Stimulated activated CD8-positive, alpha-beta memory T cell treated with anti-CD3 and anti-CD28 coated beads, Interleukin-7, amount 100 ng/mL, for 48 hours (primary cell): Measurements from ENCODE around the gene SLC12A5.

Experiments used
- DNase-seq, 2 donors: peaks; one replicate each; pipeline ENCODE4 v3.0.0-alpha.2; 2020; ENCODE audit warnings: low read depth in 1 of 2; ENCODE audit errors: extremely low read depth in 1 of 2

Gene SLC12A5

DNA sequence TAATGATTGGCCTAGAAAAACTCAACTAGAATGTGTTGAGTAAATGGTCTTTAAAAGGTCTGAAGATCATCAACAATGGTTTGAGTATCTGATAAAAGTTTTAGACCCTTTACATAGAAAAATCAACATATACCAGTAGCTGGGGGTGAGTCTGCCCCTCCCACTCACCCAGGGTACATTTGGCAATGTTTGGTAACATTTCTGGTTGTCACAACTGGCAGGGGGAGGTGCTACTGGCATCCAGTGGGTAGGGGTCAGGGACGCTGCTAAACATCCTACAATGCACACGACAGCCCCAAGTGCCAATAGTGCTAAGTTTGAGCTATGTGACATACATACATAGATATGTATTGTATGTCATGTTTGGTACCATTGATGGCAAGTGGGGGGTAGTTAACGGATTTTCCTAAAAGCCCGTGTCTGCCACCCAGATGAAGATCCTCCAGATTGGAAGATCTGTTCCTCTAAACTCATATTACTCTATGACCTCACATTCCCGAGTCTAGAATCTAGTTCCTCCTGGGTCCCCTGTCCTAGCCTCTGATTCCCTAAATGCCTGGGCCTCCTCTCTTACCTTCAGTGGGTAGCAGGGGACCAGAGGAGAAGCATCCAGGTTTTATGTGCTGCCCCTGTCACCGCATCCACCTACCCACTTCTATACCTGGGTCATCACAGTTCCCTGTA is 22.9 kb upstream of the SLC12A5 start:
- DNase-seq: no peak

DNA sequence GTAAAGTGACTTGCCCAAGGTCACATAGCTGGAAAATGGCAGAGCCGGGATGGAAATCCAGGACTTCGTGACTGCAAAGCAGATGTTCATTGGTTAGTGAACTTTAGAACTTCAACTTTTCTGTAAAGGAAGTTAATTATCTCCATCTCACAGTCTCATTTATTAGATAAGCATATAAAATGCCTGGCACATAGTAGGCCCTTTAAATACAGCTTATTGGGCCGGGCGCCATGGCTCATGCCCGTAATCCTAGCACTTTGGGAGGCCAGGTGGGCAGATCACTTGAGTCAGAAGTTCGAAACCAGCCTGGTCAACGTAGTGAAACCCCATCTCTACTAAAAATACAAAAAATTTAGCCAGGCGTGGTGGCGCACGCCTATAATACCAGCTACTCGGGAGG is 22.1 kb upstream of the SLC12A5 start:
- no peak for DNase-seq

DNA sequence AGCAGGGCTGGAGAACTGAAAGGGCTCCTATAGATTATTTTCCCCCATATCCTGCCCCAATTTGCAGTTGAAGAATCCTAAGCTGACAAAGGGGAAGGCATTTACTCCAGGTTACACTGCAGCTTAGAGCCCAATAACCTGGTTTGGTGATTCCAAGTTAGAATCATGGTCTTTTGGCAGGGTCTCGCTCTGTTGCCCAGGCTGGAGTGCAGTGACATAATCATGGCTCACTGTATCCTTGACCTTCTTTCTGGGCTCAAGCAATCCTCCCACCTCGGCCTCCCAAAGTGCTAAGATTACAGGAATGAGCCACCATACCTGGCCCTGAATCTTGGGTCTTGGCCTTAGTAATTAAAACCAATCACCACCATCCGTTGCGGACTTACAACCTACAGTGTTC is 21.3 kb upstream of the SLC12A5 start:
- no peak for DNase-seq

DNA sequence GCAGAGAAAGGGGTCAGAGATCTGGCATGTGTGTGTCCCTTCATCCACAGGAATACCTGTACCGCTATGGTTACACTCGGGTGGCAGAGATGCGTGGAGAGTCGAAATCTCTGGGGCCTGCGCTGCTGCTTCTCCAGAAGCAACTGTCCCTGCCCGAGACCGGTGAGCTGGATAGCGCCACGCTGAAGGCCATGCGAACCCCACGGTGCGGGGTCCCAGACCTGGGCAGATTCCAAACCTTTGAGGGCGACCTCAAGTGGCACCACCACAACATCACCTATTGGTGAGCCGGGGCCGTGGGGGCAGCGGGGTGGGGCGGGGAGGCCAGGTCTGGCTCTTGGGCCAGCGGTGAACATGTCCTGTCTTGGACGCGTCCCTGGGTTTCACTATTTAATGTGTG is 19.2 kb upstream of the SLC12A5 start:
- DNase-seq: no peak

DNA sequence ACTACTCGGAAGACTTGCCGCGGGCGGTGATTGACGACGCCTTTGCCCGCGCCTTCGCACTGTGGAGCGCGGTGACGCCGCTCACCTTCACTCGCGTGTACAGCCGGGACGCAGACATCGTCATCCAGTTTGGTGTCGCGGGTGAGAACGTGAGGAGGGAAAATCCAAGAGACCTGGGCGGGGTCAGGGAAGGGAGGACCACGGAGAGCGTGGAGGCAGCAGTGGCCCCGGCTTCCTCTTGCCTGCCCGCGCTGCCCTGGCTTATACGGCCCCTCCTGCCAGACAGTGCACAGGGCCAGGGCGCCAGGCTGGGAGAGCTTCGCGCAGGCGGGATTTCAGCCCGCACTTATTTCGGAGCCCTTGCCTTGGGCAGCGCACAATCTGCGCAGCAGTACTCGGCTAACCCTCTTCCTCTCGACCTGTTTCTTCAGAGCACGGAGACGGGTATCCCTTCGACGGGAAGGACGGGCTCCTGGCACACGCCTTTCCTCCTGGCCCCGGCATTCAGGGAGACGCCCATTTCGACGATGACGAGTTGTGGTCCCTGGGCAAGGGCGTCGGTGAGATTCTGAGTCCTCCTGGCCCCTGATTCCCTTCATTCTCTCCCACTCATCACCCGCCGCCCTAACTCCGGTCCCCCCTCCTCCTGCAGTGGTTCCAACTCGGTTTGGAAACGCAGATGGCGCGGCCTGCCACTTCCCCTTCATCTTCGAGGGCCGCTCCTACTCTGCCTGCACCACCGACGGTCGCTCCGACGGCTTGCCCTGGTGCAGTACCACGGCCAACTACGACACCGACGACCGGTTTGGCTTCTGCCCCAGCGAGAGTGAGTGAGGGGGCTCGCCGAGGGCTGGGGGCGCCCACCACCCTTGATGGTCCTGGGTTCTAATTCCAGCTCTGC is 18.3 kb upstream of the SLC12A5 start:
- DNase-seq: no peak

DNA sequence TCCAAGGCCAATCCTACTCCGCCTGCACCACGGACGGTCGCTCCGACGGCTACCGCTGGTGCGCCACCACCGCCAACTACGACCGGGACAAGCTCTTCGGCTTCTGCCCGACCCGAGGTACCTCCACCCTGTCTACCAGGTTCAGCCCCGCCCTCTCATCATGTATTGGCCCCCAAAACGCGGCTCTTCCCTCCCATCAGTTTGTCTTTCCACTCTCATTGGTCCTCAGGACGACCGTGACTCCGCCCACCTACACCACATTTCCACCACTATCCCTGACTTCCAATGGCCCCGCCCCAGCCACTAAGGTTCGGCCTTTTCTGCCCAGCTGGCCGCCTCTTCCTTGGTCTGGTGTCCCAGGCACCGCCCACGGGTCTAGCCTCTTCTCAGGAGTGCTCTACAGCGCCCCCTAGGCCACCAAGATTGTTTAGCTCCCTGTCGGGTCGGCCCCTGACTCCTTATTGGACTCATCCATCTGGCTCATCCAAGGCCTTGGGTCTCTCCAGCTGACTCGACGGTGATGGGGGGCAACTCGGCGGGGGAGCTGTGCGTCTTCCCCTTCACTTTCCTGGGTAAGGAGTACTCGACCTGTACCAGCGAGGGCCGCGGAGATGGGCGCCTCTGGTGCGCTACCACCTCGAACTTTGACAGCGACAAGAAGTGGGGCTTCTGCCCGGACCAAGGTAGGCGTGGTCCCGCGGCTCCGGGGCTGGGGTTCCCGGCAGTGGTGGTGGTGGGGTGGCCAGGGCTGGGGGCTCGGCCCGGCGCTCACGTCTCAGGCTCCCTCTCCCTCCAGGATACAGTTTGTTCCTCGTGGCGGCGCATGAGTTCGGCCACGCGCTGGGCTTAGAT is 17.2 kb upstream of the SLC12A5 start:
- no peak for DNase-seq

DNA sequence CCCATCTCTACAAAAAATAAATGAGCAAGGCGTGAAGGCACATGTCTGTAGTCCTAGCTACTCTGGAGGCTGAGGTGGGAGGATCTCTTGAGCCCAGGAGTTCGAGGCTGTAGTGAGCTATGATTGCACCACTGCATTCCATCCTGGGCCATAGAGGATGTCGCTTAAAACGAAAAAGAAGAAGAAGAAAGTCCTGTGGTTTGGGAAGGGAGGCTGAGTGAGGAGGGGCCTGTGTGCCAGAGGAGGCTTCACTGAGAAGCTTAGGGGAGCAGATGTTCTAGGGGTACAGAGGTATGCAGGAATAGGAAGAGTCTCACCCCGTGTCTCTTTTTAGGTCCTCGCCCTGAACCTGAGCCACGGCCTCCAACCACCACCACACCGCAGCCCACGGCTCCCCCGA is 16.1 kb upstream of the SLC12A5 start:
- DNase-seq: no peak

DNA sequence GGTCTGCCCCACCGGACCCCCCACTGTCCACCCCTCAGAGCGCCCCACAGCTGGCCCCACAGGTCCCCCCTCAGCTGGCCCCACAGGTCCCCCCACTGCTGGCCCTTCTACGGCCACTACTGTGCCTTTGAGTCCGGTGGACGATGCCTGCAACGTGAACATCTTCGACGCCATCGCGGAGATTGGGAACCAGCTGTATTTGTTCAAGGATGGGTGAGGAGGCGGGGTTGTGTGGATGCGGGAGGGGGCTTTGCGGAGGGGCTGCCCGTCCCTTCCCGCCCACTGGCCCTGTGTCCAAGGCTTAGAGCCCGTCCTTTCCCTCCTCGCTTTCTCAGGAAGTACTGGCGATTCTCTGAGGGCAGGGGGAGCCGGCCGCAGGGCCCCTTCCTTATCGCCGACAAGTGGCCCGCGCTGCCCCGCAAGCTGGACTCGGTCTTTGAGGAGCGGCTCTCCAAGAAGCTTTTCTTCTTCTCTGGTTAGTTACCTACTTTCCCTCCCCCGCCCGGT is 15.6 kb upstream of the SLC12A5 start:
- DNase-seq: no peak

DNA sequence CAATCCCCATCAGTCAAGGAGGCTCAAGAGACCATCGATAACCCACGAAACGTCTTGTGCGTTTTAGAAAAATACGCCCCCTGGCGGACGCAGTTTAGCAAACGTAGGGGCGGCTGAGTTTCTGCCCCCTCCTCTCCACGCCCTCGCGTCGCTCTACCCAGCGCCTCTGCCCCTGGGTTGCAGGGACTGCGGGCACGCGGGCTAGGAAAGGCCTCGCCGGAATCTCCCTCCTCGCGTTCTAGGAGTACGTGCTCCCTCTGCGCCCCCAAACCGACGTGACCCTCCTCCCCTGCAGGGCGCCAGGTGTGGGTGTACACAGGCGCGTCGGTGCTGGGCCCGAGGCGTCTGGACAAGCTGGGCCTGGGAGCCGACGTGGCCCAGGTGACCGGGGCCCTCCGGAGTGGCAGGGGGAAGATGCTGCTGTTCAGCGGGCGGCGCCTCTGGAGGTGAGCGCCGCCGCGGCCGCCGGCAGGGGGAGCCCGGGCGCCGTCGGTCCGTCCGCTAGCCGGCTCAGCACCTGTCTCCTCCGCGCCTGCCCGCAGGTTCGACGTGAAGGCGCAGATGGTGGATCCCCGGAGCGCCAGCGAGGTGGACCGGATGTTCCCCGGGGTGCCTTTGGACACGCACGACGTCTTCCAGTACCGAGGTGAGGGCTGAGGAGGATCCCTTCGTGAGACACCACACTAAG is 15.0 kb upstream of the SLC12A5 start:
- DNase-seq: peak in 1 of 2 donors; percentile 45

DNA sequence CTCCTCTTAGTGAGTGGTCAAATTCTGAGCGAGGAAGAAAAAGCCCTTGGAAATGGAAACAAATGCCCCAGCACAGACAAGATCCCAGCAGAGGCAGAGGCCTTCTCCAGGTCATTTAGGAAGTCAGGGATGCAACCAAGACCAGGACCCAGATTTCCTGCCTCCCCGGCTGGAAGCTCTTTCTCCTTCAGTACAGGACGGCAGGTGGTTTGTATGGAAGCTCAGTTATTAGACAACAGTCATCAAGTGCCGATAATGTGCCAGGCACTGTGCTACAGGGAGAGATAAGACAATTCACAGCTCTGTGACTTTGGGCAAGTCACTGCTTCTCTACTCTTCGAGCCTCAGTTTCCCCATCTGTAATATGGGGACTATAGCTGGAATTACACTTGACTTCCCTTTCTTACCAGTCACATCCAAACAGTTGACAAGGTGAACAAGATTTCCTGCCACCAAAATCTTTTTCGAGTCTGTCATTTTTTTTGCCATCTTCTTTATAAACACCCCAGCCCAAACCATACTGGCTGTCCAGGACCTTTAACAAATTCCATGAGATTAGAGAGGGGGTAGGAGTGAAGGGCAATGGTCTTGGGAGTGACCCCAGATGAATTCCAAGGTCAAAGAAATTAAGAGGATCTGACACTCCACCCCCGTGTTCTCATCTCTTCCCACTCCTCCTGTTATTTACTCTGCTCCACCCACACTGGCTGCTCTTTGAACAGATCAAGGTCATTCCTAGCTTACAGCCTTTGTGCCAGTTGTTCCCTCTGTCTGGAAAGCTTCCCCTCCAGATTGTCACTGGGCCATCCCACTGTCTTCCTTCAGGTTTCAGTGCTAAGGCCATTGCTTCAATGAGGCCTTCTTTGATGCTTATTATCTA is 14.3 kb upstream of the SLC12A5 start:
- DNase-seq: no peak

DNA sequence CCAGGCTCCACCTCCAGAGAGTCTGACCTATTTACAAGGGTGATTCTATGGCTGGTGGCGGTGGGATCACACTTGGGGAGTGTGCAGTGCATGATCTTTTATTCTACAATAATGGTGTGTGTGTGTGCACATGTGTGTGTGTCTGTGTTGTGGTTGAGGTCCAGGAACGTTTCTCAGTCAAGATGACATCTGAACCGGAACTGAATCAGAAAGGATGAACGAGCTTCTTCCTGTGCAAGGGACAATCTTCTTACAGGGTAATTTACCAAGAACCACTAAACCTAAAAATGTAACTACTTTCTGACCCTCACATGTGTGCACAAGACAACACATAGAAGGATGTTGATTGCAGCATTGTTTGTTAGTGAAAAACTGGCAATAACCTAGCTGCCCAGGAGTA is 11.7 kb upstream of the SLC12A5 start:
- DNase-seq: no peak

DNA sequence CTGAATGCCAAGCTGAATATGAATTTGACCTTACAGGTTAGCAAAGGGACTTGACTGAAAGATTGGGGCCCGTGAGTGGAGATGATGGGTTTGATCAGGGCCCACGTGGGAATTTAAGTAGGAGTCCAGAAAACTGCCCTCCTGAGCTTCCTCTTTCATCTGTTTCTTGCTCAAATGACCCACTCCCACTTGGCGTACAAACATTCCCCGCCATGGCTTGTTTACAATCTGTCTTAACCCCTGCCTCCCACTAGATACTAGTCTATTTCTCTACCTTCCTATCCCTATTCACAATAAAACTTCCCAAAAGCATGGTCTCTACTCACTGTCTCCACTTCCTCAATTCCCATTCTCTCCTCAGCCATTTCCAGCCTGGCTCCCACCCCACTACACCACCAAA is 10.9 kb upstream of the SLC12A5 start:
- DNase-seq: no peak

DNA sequence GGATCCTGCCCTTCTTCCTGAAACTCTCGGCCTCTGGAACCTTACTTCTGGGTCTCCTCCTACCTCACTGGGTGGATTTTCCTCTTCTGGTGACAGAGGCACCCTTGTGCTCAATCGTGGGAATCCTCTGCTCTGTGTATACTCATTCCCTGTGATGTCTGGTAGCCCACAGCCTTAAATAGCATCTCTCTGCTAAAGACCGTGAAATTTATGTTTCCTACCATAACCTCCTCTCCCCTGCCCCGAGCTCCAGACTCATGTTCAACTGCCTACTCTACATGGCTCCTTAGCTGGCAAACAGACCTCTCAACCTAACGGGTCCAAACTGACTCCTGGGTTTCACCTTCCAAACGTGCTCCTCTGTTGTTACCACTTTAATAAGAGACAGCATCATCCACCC is 10.4 kb upstream of the SLC12A5 start:
- DNase-seq: no peak

DNA sequence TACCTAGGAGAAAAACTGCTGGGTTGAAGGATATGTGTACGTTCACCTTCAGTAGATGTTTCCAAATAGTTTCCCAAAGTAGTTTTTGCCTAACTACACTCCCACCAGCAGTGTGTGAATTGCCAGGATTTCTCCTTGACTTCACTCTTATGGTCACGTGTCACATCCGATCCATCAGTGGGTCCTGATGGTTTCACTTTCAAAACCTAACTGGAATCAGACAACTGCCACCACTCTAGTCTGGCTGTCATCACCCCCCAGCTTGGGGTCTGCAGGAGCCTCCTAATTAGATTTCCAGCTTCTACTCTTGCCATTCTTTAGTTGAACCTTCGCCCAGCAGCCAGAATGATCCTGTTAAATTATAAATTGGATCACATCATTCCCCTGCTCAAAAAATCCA is 8.5 kb upstream of the SLC12A5 start:
- no peak for DNase-seq

DNA sequence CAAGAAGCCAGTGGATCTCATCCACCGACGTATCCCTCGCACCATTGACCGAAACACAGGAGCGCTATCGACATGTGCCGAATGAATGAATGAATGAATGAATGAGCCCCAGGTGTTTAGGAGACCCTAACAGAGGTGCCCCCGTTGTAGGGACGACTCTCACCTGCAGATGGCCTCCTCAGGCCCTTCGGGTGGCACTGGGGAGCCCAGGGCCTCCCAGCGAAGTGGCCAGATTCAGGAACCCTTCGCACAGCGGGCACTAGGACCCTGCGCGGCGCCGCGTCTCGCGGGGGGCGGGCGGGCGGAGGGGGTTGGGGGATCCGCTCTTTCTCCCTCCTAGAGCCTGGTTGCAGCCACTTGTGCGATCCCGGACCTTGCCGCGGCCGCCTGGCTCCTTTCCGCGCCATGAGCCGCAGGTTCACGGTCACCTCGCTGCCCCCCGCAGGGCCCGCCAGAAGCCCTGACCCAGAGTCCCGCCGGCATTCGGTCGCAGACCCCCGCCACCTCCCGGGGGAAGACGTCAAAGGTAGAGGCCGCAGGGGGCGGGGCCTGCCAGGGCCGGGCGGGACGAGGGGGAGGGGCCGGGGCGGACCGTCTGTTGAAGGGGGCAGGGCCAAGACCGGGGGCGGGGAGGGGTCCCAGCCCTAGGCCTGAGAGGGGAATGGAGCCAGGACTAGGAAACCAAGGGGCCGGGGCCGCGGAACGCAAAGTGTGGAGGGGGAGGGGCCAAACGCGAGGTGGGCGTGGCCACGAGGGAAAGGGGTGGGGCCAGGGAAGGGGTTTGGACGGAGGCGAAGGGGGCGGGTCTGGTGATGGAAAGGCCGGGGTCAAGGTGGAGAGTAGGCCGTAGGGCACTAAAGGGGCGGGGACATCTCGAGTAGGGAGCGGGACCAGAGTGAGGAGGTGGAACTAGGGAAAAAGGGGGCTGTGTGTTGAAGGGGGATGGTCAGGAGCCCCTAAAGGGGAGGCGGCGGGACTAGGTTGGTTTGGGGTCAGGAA is 7.4 kb upstream of the SLC12A5 start:
- no peak for DNase-seq

DNA sequence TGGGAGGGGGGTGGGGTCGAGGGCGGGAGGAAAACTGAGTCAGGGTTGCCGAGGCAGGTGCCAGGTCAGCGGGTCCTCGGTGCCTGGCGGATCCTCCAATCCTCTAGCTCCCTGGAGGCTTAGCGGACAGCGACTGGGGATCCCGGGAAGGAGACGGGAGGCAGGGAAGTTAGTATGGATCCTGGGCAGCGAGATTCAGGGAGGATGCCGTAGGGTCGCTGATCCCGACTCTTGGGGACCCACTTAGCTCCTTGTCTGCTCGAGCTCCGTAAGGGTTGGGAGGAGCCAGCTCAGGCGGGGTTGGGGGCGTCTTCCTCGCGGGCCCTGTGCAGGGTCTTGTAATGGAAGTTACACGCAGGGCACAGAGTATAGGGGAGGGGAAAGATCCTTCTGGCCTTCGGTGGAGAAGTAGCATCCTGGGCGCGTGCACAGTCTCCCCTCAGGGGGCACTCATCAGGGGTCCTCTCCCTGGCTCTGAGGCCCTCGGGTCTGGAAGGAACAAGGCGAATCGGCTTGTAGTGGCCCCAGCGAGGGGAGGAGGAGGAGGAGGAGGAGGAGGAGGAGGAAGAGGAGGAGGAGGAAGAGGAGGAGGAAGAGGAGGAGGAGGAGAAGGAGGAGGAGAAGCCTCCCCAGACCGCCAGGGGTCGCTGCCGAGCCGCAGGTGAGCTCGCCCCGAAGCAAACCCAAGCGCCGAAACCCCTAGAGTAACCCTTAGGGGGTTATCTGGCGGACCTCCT is 6.4 kb upstream of the SLC12A5 start:
- no peak for DNase-seq

DNA sequence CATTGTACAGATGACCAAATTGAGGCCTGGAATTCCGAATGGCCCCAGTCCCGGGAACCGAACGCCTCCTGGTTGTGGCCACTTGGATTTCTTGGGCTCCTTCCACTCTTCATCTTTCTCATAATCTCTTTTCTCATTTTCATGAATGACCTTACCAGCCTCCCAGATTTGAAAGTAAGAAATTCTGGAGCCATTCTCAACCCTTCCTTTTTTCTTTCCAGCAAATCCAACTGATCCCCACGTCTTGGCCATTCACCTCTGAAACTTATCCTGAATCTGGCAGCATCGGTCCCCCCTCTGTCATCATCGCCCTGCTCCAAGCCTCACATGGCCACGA is 5.9 kb upstream of the SLC12A5 start:
- DNase-seq: no peak

DNA sequence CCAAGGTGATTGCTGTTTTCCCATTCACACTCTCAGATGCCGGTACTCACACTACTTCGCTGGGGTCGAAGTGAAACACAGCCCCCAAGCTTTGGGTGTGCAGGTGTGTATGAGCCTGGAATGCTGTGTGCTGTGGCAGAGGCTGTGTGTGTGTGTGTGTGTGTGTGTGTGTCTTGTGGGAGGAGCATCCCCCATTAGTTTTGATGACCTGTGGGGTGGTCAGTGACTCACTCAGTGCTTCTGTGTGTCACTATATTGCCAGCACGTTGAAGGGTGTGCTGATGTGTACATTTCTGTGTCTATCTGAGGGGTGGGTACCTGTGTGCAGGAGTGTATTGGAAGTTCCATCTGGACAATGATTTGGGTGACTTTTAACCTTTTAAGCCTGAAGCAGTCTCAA is 5.0 kb upstream of the SLC12A5 start:
- no peak for DNase-seq
